GM21367 (cell line): Measurements from ENCODE around the gene CES1.
"Not testable (repeated sequence)": the region's sequence is repeated elsewhere in the genome, so short reads cannot be mapped to it uniquely, and the experiment has no call there.

Experiments used
- ATAC-seq: cut with Tn5 transposase; IDR thresholded peaks from one replicate; pipeline ENCODE4 v1.9.1; 2021; ENCODE audit not compliant: unreplicated experiment

CES1 gene

GRCh38 chr16:55832425-55832772 is 497 bp downstream of the CES1 start:
- no peak for ATAC-seq

- ATAC-seq: no peak
Measured at GRCh38 chr16:55830658-55831294, 2.1 kb downstream of the CES1 start.

- ATAC-seq: not testable (repeated sequence)
Measured at GRCh38 chr16:55829232-55829631, 3.7 kb downstream of the CES1 start.

GRCh38 chr16:55828680-55829079 is 4.2 kb downstream of the CES1 start:
- ATAC-seq: no peak

GRCh38 chr16:55825115-55825728 is 7.7 kb downstream of the CES1 start:
- ATAC-seq: no peak

- no peak for ATAC-seq
Measured at GRCh38 chr16:55824473-55825000, 8.4 kb downstream of the CES1 start.

GRCh38 chr16:55822280-55822810 is 10.6 kb downstream of the CES1 start:
- ATAC-seq: no peak

- no peak for ATAC-seq
Measured at GRCh38 chr16:55821210-55821609, 11.7 kb downstream of the CES1 start.

- ATAC-seq: no peak
Measured at GRCh38 chr16:55820615-55821014, 12.3 kb downstream of the CES1 start.

GRCh38 chr16:55817236-55817912 is 15.5 kb downstream of the CES1 start:
- no peak for ATAC-seq

GRCh38 chr16:55816222-55816621 is 16.7 kb downstream of the CES1 start:
- ATAC-seq: not testable (repeated sequence)

GRCh38 chr16:55815320-55815719 is 17.6 kb downstream of the CES1 start:
- ATAC-seq: no peak

- not testable (repeated sequence) for ATAC-seq
Measured at GRCh38 chr16:55814174-55814573, 18.7 kb downstream of the CES1 start.

- not testable (repeated sequence) for ATAC-seq
Measured at GRCh38 chr16:55813730-55814129, 19.2 kb downstream of the CES1 start.

- no peak for ATAC-seq
Measured at GRCh38 chr16:55812951-55813350, 19.9 kb downstream of the CES1 start.

GRCh38 chr16:55811811-55812210 is 21.1 kb downstream of the CES1 start:
- ATAC-seq: no peak

- no peak for ATAC-seq
Measured at GRCh38 chr16:55810451-55810961, 22.4 kb downstream of the CES1 start.

GRCh38 chr16:55809851-55810250 is 23.0 kb downstream of the CES1 start:
- ATAC-seq: no peak

GRCh38 chr16:55809386-55809785 is 23.5 kb downstream of the CES1 start:
- no peak for ATAC-seq

GRCh38 chr16:55808286-55808685 is 24.6 kb downstream of the CES1 start:
- ATAC-seq: not testable (repeated sequence)

- ATAC-seq: not testable (repeated sequence)
Measured at GRCh38 chr16:55805104-55805503, 27.8 kb downstream of the CES1 start.

GRCh38 chr16:55803681-55804080 is 29.2 kb downstream of the CES1 start:
- ATAC-seq: not testable (repeated sequence)
